HEK293T (cell line): ENCODE data around the gene SCAF4.

ENCODE experiments used
- FOXM1 ChIP-seq: fragments of 450-650 bp; IDR thresholded peaks from 2 replicates; pipeline ENCODE4 v1.6.1; 2017; ENCODE audit warnings: mild to moderate bottlenecking, borderline replicate concordance
- ZNF384 ChIP-seq: fragments of 450-650 bp; IDR thresholded peaks from 2 replicates; pipeline ENCODE4 v1.6.1; 2016

GRCh38 chr21:31682620-31683019 lies 49.3 kb downstream of the SCAF4 start:
- TF ChIP-seq ZNF384 (no peak), FOXM1 (no peak)
